Body of pancreas (tissue), 4 donors: ENCODE results near the gene BACH2. TPM values are rescaled to one million over a fixed set of nuclear protein-coding genes. Genes with fewer than 3 reads are reported as not detected.

Experiments
- ATAC-seq: fragments of 150-250 bp; one replicate; pipeline ENCODE4 v1.9.1; 2016
- DNase-seq, 4 donors: peaks; one replicate each; pipeline ENCODE4 v3.0.0-alpha.2; 2019
- H3K27ac ChIP-seq, 4 donors: fragments of 200-600 bp; sonication (generic); 1 replicate in 3 of 4; 2 replicates in 1 of 4; pipeline versions ENCODE4 v1.5.1 to v1.6.1; 2016 to 2019; ENCODE audit warnings: mild to moderate bottlenecking in 1 of 4, mixed read lengths in 1 of 4, moderate library complexity in 1 of 4
- H3K27me3 ChIP-seq, 2 donors: fragments of 200-600 bp; sonication (generic); one replicate each; pipeline ENCODE4 v1.6.0; 2016; ENCODE audit warnings: mild to moderate bottlenecking in 1 of 2
- H3K36me3 ChIP-seq, 2 donors: fragments of 200-600 bp; sonication (generic); replicated peaks in 1 of 2; 2 replicates each; pipeline ENCODE4 v1.5.1; 2016; ENCODE audit warnings: low read depth in 2 of 2; ENCODE audit not compliant: insufficient read depth in 1 of 2
- H3K4me1 ChIP-seq: fragments of 200-600 bp; sonication (generic); one replicate; pipeline ENCODE4 v1.6.0; 2016
- H3K4me3 ChIP-seq, 2 donors: fragments of 200-600 bp; sonication (generic); 1 replicate in 1 of 2; 2 replicates in 1 of 2; pipeline ENCODE4 v1.5.1; 2016 to 2019
- H3K9me3 ChIP-seq, 3 donors: fragments of 200-600 bp; sonication (generic); 1 replicate in 2 of 3; 2 replicates in 1 of 3; pipeline ENCODE4 v1.5.1; 2016
- CTCF ChIP-seq, 7 experiments: fragments of 450-650 bp in 4 of 7; fragments of 200-600 bp in 3 of 7; sonication (generic) in 3 of 7; IDR thresholded peaks; one replicate each; pipeline ENCODE4 v1.5.1; 2016 to 2019; ENCODE audit warnings: antibody characterized with exemption in 7 of 7
- POLR2A ChIP-seq, 3 donors: fragments of 450-650 bp; IDR thresholded peaks; one replicate each; pipeline ENCODE4 v1.6.1; 2016; ENCODE audit warnings: antibody characterized with exemption in 3 of 3, mild to moderate bottlenecking in 2 of 3
- WGBS, 2 donors: methylation state at CpG; one replicate each; pipeline ENCODE4 v1.1.5; 2017; 5-methylcytosine and 5-hydroxymethylcytosine counted together
- intact Hi-C: fragments of 100-400 bp; cut with DNase I; formaldehyde crosslinking; loops from one replicate; pipeline ENCODE4 v1.15.1; 2023
- total RNA-seq, 2 donors: library from RNA; depleted of rRNA; stranded (reverse); fragments of >200 nt; gene quantifications; one replicate each; pipeline ENCODE4 v1.1.0, GENCODE V29; 2016

BACH2 gene
- total RNA-seq, 2 donors from 2014 or later, result 2.1 to 3.3 TPM

GRCh38 chr6:90202156-90202555 lies 94.5 kb downstream of the BACH2 start:
- no peaks in the 10 kb centered on the region for H3K27me3 ChIP-seq
- no peak for DNase-seq
- H3K4me1 ChIP-seq, result no peaks in the 10 kb centered on the region
- WGBS, 2 donors, result 56 to 77% methylated on average over 2 of the region's 2 CpGs
- no peaks in the 10 kb centered on the region for H3K9me3 ChIP-seq
- ATAC-seq, result no peak
- TF ChIP-seq CTCF (IDR thresholded peaks at IDR 0.05) (no peak), POLR2A (IDR thresholded peaks at IDR 0.05) (no peak)
- H3K36me3 ChIP-seq, result no peaks in the 10 kb centered on the region
- H3K27ac ChIP-seq, result no peak overlapping the region
- intact Hi-C loops, result no loop called here
- no peak overlapping the region for H3K4me3 ChIP-seq

DNA sequence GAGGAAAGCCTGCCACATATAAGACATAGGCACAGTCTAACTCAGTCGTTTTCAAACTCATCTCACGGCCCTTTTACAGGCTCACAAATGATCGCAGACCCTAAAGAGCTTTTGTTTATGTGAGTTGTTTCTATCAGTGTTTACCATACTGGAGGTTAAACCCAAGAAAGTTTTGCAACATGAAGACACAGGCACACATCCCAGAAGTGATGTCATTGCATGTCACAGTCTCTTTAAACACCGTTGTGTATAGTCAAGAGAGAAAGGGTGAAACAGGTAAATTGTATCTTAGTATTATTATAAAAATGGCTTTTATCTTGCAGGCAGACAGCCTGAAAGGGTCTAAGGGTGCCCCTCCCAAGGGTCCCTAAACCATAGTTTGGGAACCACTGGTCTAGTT lies 96.7 kb downstream of the BACH2 start:
- WGBS, 2 donors, result 89% methylated on average over 4 of the region's 4 CpGs
- DNase-seq, result no peak
- no peak for ATAC-seq
- intact Hi-C loops, result no loop called here
- no peak for TF ChIP-seq POLR2A (IDR thresholded peaks at IDR 0.05)
- no peak for TF ChIP-seq CTCF (IDR thresholded peaks at IDR 0.05)
- Histone ChIP-seq H3K4me3 (no peak overlapping the region), H3K36me3 (no peaks in the 10 kb centered on the region), H3K4me1 (no peaks in the 10 kb centered on the region), H3K9me3 (no peaks in the 10 kb centered on the region), H3K27ac (no peak overlapping the region), H3K27me3 (no peaks in the 10 kb centered on the region)

DNA sequence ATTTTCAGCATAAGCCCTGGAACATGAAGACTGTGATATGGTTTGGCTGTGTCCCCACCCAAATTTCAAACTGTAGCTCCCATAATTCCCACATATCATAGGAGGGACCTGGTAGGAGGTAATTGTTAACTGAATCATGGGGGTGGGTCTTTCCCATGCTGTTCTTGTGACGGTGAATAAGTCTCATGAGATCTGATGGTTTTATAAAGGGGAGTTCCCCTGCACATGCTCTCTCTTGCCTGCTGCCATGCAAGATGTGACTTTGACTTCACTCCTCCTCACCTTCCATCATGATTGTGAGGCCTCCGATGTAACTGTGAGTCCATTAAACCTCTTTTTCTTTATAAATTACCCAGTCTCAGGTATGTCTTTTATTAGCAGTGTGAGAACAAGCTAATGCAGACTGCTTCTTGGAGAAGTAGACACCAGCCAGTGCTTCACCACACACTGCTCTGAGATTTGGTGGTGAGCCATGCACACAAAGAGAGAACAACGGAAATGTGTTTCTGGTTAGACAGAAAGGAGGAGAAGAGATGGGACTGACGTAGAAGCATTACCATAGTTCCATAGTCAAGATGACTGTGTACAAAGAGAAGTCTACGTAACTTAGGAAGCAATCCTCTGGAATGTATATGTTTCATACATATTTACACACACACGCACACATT lies 97.8 kb downstream of the BACH2 start:
- Histone ChIP-seq H3K9me3 (no peaks in the 10 kb centered on the region), H3K27me3 (no peaks in the 10 kb centered on the region), H3K4me1 (no peaks in the 10 kb centered on the region), H3K4me3 (no peak overlapping the region), H3K27ac (no peak overlapping the region), H3K36me3 (no peaks in the 10 kb centered on the region)
- TF ChIP-seq POLR2A (IDR thresholded peaks at IDR 0.05) (no peak), CTCF (IDR thresholded peaks at IDR 0.05) (no peak)
- ATAC-seq, result no peak
- intact Hi-C loops, result no loop called here
- DNase-seq, result no peak
- WGBS, 2 donors, result 93 to 97% methylated on average over 6 of the region's 6 CpGs

DNA sequence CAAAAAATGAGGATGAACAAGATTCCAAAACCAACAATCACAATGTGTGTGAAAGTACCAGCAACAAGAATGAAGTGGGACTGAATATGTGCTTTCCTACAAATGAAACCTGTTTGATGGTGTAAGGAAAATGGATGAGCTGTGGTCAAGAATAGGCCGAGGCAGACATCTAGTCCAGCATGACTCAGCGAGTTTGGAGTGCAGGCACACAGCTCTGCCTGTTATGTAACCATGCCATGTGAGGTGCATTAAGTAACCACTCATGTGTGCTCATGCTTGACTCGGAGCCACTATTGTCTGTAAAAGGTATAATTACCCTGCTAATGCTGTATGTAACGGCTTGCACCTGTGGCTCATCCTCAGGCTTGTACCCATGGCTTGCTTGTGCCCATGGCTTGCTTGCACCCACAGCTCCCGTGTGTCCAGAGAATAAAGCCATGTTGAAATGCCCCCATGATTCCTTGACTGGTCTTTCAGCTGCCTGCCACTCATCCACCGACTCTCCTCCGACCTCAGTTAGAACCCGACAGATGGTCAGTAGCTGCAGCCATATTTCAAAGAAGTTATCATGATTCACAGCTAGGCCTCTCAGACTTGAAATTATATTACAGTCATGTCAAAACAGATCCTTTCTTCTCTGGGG lies 98.7 kb downstream of the BACH2 start:
- intact Hi-C loops, result no loop called here
- WGBS, 2 donors, result 79% methylated on average over 8 of the region's 8 CpGs
- Histone ChIP-seq H3K9me3 (no peaks in the 10 kb centered on the region), H3K27ac (no peak overlapping the region), H3K4me1 (no peaks in the 10 kb centered on the region), H3K4me3 (no peak overlapping the region), H3K36me3 (no peaks in the 10 kb centered on the region), H3K27me3 (no peaks in the 10 kb centered on the region)
- TF ChIP-seq POLR2A (IDR thresholded peaks at IDR 0.05), result no peak
- no peak for TF ChIP-seq CTCF (IDR thresholded peaks at IDR 0.05)
- peak; percentile 24 to 66 (median 44) for DNase-seq
- ATAC-seq, result peak; percentile 42
